Measurements from ENCODE around the gene PRKCZ.
A peak's percentile ranks its signal among the peaks of the same experiment; 100 is the strongest.

PRKCZ gene

DNA sequence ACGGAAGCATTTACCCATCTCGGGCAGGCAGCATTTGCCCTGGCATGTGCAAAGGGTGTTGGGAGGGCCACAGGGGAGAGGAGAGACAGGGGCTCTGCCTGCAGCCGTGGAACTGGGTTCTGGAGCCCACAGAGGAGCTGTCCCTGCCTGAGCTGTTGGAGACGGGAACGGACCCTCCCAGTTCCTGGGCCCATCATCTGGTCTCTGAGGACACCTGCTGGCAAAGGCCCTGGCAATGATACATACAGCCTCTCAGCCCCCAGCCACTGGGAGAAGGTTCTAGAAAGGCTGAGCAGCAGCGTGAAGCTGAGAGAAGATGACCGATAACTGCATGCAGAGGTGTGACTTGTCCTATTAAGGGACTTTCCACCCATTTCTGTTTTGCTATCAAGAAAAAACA lies 113.0 kb downstream of the PRKCZ start:
- DNase-seq, result no peak

DNA sequence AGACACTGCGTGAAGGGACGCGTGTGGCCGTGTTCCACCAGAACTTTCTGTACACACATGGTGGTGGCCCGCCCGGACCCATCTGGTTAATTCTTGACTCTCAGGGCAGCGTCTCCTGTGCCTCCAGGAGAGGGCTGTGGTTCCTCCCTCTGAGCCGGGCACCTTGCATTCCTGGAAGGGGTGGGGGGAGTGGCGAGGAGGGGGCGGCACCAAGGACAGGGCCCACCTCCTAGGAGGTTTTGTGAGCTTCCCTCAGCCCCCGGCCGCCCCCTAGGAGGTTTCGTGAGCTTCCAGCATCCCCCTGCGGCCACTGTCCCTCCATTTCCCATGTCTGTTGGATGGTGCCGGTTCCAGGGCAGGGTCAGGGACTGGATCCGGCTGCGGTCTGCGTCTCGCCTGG lies 115.4 kb downstream of the PRKCZ start:
- no peak for DNase-seq

DNA sequence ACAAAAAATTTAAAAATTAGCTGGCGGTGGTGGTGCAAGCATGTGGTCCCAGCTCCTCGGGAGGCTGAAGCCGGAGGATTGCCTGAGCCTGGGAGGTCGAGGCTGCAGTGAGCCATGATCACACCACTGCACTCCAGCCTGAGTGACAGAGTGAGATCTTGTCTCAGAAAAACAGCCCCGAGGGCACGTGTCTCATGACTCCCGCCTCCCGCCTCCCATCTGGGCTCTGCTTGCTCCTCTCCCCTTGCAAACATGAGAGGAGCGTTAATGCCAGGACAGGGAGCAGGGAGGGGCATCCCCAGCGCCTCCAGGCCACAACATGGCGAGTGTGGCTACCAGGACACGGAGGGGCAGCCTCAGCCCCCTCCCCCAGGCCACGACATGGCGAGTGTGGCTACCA lies 116.0 kb downstream of the PRKCZ start:
- DNase-seq, result no peak

DNA sequence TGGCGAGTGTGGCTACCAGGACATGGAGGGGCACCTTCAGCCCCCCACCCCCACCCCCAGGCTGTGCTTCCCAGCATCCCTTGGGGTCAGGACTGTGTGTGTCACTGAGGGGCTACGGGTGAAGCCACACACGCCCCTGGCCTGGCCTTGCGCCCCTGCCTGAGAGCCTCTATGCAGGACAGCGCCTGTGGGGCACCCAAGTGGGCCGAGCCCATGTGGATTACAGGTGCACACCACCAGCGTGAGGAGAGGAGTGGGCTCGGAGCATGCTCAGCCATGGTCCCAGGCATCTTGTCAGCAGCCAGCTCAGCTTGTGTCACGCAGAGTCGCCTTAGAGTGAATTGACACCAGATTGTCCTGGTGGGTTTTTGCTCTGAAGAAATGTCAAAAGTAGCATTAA lies 116.5 kb downstream of the PRKCZ start:
- DNase-seq, result no peak

DNA sequence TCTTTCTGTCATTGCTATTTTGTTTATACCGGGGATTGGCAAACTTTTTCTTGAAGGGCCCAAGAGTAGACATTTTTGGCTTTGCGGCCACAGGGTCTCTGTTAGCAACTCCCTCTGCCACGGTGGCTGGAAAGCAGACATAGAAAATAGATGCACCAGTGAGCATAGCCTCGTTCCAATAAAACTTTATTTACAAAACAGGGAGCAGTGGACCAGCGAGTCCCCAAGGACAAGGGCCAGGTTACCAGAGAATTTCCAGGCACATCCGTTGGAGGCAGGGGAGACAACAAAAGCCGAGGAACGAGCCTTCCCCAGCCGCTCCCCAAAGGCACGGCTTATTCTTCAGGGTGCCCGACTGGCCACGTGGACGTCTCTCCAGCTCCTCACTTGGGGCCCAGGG lies 117.9 kb downstream of the PRKCZ start:
- no peak for DNase-seq

DNA sequence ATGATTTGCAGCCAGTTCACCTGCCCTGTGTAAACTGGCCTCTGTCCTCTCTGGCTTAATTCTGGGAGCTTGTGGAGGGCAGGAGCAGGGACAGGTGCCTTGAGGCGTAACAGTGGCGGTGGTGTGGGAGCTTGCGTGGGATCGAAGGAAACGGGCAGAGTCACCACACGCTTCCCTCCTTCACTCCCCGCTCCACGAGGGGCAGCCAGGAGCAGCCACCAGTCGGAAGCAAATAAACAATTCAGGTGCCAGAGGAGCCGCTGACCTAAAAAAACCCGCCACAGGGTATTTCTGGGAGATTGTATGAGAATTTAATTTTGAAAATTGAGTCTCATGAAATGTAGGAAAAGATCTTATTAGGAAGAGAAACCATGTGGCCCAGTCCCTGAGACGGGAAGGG lies 118.3 kb downstream of the PRKCZ start:
- DNase-seq, result no peak

DNA sequence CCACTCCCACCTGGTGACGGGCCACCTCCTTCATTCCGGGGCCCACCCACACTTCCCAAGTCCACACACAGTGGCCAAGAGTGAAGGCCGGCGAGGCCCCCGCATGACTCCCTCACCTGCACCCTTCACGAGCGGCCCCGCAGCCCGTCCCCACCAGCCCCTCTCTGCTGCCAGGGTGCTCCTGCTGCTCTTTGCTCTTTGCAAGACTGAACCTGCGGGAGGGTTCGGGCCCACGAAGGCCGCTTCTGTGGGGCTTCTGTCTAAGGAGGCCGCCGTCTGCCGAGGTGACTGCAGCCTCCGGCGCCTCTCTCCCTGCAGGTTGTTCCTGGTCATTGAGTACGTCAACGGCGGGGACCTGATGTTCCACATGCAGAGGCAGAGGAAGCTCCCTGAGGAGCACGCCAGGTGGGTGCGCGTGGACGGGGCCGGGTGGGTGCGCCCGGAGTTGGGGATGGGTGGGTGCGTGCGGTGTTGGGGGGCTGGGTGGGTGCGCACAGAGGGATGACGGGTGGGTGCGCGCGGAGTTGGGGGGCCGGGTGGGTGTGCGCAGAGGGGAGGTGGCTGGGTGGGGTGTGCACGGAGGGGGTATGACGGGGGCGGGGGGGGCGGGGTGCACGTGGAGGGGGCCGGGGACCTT lies 119.1 kb downstream of the PRKCZ start:
- DNase-seq, result no peak

DNA sequence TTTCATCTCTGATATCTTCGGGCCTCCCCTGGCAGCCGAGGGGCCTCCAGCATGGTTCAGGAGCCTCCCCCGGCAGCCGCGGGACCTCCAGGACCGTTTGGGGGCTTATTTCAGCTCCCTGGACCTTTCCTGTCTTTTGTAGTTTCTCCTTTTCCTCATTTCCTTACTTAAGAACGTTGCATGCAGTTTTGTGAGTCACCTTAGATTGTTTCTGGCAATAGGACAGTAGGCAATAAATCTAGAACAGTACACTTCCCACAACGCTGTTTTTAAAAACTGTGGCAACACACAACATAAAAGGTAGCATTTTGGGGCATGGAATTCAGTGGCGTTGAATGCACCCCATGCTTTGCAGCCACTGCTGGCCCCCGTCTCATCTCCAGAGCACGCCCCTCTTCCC lies 120.0 kb downstream of the PRKCZ start:
- no peak for DNase-seq

DNA sequence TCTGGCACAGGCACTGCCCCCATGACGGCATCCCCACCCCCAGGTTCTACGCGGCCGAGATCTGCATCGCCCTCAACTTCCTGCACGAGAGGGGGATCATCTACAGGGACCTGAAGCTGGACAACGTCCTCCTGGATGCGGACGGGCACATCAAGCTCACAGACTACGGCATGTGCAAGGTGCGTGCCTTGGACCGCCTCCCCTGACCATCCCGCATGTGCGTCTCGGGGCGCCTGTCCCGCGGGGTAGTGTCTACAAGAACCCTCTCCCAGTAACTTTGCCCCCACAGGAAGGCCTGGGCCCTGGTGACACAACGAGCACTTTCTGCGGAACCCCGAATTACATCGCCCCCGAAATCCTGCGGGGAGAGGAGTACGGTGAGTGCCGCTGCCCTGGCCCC lies 121.8 kb downstream of the PRKCZ start:
- DNase-seq, result no peak

DNA sequence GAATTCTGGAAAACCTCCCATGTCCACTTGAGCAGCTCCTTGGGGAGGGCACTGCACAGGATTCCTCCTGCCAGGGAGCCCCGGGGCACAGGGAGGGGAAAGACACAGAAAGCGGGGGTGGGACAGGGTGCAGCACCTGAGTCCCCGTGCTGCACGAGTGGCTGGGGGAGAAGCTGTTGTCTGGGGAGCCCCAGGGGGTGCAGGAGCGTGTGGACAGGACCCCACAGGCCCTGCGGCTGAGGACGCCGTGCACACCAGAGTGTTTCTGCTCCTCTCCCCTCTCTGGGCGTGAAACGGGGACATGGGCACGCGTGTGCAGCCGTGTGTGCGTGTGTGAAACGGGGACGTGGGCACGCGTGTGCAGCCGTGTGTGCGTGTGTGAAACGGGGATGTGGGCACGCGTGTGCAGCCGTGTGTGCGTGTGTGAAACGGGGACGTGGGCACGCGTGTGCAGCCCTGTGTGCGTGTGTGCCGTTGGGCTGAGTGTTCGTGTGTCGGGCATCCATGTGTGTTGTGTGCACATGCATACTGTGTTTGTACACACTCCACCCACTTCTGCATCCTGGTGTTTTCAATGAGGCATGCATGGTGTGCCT lies 122.4 kb downstream of the PRKCZ start:
- no peak for DNase-seq

DNA sequence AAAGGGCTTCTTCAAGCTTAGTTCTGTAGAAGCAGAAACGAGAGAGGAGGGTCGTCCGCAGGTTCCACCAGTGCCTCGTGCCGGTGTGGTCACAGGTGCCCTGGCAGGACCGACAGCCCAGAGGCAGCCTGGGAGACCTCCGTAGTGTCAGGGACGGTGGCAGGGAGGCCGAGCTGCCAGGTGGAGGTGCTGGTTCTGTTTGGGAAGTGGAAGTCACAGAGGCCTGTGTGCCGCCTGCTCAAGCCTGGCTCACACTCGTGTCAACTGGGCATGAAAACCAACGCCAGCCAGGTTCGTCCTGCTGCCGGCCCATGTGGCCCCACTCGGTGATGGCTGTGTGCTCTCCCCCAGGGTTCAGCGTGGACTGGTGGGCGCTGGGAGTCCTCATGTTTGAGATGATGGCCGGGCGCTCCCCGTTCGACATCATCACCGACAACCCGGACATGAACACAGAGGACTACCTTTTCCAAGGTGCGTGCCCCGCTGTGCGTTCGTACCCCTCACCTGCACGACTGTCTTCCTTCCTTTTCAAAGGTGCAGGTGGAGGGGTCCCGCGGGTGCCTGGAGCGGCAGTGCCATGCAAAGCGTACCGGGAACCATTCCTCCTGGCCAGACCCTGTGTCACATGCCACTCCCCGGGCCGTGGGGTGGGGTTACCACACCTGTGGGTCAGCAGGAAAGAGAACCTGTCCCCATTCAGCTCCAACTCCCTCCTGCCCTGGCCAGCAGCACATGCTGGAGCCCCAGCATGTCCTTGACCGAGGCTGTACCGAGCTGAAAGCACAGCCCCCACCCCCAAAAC lies 123.5 kb downstream of the PRKCZ start:
- no peak for DNase-seq

DNA sequence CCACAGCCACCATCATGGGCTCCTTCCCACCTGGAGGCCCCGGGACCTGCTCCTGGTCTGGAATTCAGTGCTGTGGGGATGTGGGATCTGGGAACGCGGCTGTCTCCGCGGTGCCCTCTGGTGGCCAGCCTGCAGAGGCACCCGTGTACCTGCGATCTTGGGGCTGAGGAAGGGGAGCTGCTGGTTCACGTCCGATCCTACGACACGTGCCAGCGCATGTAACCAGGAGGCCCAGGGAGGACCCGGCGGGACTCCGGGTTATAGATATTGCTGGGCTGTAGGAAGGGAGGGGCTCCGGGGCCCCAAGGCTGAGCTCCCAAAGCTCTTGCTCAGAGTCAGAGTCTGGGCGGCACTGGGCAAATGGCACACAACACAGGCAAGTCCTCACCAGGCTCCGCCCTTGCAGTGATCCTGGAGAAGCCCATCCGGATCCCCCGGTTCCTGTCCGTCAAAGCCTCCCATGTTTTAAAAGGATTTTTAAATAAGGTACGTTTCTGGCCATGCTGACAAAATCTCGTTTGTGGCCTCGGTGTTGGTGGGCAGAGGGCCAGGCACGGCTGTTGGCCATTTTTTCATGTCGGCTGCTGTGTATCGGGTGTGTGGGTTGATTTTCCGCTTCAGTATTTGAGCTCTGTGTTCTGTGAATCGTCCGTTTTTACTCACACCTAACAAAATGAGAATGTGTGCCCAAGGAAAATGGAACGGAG lies 124.3 kb downstream of the PRKCZ start:
- DNase-seq, result peak; percentile 40 to 54

DNA sequence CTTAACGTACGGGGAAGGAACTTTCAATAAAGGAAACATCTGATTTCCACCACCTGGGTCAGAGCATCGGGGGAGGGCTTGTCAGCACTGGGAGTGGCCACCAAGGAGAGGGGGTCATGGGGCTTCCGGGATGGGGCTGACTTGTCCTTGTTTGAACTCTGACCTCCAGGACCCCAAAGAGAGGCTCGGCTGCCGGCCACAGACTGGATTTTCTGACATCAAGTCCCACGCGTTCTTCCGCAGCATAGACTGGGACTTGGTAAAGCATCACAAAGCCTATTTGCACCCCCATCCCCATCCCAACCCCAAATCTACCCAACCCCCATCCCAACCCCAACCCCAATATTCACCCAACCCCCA lies 124.8 kb downstream of the PRKCZ start:
- DNase-seq, result no peak

DNA sequence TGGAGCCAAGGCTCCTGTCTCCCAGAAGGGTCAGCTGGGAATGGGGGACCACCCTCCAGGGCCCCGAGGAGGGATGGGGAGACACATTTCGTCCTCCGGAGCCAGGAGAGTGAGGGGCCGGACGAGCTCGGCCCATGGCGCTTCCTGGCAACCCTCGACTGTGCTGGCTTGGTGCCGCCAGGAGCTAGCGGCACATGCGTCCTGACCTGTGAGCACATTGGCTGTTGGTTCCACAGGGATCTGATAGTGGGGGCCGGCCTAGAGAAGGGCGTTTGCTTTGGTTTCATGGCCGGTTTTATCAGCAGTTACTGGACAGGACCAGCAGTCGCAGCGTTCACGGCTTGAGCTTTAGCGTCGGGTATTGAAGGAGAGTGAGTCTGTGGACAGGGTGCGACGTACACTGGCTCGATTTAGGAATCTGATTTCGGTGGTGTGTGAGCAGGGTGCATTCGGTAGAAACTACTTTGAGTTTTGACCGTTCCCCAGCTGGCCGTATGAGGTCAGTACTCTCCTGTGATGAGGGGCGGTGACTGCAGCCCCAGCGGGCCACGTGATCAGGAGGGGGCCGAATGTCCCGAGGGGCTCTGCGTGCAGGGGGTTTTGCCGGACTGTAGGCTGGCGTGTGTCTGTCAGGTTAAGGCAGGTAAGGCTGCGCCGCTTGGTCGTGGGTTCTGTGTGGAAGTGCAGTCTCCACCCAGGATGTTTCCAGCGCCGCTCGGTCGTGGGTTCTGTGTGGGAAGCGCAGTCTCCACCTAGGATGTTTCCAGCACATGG lies 125.7 kb downstream of the PRKCZ start:
- no peak for DNase-seq

DNA sequence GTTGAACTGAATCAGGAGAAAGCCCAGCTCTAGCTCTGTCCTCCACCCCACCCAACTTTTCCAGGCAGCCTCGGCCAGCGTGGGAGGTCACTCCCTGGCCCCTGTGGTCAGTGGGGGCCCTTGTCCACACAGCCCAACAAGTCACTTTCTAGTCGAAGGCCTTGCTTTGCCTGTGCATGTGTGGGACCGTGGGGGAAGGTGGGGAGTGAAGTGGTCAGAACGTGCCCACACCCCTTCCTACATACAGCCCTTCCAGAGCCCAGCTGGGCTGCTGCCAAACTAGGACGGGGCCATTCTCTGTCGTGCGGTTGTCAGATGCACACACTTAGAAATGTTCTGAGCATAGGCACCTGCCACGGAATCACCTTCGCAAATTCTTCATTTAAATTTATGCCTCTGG lies 126.4 kb downstream of the PRKCZ start:
- no peak for DNase-seq

DNA sequence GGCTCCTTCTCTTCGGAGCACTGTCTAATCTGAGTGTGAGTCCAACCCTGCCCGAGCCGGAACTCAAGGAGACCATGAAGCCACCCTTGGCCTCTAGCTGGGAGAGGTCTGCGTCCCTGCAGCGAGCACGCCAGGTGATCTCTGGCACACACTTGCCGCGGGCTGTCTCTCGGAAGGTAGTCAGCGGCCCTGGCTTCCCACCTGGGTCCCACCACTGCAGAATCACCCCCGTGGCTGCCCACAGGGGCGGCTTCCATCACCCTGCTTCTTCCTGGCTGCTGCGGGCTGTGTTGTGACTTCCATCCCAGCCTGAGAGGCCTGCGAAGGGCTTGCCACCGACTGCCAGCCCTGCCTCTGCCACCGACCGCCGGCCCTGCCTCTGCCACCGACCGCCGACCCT lies 127.3 kb downstream of the PRKCZ start:
- no peak for DNase-seq

DNA sequence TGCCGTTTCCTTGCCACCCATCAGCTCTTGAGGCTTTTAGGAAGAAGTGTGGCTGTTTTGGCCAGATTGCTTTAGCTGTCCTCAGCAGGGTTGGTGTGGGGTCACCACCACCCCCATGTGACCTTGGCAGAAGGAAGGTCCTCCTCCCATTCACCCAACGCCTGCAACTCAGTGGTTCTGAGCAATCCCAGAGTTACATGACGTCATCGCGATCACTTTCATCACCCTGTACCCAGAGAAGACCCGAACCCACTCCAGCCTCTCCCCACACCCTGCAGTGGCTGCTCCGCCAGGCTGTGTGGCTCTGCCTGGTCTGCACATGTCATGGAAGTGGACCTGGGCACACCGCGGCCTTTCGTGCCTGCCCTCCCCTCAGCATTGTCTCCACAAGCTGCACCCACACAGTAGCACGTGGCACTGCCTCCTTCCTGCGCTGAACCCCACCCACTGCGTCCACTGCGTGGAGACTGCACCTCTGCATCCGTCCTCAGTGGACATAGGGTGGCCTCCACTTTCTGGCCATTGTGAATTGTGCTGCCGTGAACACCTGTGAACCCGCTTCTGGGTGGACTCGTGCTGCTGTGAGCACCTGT lies 127.8 kb downstream of the PRKCZ start:
- DNase-seq, result no peak

DNA sequence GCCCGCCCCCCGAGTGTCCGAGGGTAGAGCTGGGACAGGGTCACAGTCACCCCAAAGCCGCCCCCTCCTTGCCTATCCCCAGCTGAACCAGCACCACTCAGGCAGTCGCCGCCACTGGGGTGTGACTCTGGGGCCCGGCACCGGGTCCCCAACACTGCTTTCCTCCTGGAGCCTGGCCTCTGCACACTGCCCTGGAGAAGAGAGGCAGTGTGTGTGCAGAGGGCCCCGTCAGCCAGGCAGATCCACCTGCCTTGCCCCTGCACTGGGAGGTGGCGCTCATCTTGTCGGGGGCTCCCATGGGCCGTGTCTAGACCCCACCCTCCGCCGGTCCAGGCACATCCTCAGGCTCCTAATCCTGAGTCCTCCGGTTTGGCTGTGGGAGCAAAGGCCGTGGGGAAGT lies 128.7 kb downstream of the PRKCZ start:
- no peak for DNase-seq

DNA sequence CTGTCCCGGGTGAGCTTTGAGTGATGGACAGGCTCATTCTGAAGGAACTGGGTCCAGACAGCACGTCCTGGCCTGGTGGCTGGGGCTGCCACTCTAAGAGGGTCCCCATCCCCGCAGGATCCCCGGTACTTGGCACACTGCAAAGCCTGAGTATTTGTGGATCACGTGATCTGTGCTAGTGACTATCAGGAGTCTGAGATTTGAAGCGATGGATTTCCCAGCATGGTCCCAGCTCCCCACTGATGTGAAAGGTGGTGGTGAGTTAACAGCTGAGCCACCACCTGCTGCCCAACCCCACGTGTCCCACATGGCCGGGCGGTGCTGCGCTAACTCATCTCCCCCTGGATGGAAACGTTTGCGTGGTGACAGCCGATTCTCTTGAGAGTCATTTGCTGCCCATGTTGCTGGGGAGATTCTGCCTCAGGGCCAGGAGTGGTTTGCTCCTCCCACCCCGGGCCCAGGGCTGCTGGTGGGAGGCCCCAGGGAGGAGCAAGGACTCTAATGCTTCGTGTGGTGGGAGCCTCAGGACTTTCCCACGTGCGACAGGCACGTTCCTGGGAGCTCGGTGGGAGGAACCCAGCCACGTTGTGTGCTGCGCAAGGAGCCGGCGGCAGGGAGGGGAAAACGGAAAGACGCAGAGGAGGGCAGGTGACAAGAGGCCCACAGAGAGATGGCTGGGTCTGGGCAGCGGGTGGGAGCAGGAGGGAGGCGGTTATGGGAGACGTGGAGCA lies 129.2 kb downstream of the PRKCZ start:
- DNase-seq, result no peak

DNA sequence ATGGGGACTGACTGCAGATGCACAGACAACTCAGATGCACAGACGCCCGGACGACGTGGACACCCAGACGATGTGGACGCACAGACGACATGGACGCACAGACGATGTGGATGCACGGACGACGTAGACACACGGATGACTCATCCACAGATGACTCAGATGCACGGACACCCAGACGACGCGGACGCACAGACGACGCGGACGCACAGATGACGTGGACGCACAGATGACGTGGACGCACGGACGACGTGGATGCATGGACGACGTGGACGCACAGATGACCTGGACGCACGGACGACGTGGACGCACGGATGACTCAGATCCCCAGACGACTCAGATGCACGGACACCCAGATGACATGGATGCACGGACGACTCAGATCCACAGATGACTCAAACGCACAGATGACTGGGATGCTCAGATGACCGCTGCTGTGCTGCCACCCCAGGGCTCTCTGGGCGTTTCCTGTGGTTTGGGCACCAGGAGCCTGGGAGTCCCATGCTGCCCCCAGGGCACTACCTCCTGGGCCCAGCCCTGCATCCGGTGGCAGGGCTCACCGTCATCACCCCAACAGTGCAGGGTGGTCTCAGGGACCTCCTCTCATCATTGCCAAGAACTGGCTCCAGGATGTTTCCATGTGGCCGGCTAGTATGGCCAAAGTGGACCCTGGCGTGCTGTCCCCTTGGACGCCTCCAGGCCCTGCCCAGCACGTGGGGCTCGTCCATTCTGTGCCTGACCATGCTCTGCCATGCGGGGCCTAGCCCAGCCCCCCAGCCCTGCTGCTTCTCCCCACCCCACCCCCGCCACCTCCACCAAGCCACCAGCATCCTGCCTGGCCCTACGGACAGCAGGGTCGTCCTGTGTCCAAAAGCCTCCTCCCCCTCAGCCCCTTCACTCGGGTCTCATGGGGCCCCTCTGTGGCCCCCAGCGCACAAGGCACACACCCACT lies 130.4 kb downstream of the PRKCZ start:
- no peak for DNase-seq

DNA sequence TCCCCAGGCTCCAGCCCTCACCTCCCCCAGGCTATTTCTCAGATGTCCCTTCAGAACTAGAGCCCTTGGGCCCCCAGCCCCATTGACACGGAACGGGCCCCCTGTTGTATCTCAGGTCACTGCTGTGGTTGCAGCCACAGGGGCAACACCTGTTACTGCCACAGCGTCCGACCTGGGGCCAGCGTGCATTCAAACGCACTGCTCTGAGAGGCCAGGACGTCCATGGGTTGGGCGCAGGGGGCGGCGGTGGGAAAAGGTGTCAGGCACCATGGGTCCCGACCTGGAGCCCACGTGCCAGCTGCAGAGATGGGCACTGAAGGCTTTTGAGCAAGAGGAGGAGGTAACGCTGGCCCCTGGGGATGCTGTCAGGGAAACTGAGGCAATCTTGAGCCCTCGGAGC lies 131.1 kb downstream of the PRKCZ start:
- no peak for DNase-seq
